ENCODE data around the gene NOM1. TPM values are rescaled to one million over a fixed set of nuclear protein-coding genes. Genes with fewer than 3 reads are reported as not detected.
"Not testable (repeated sequence)": the region's sequence is repeated elsewhere in the genome, so short reads cannot be mapped to it uniquely, and the experiment has no call there.

Gene NOM1
- 13.7 and 17.9 TPM in 2 replicates for total RNA-seq (2014; rRNA removed; shearing (Covaris generic))
- polyA plus RNA-seq (2016; fragmentation: Nextera tagmentation; extraction: Ambion mirVana): 9.2 TPM in 2 replicates

DNA sequence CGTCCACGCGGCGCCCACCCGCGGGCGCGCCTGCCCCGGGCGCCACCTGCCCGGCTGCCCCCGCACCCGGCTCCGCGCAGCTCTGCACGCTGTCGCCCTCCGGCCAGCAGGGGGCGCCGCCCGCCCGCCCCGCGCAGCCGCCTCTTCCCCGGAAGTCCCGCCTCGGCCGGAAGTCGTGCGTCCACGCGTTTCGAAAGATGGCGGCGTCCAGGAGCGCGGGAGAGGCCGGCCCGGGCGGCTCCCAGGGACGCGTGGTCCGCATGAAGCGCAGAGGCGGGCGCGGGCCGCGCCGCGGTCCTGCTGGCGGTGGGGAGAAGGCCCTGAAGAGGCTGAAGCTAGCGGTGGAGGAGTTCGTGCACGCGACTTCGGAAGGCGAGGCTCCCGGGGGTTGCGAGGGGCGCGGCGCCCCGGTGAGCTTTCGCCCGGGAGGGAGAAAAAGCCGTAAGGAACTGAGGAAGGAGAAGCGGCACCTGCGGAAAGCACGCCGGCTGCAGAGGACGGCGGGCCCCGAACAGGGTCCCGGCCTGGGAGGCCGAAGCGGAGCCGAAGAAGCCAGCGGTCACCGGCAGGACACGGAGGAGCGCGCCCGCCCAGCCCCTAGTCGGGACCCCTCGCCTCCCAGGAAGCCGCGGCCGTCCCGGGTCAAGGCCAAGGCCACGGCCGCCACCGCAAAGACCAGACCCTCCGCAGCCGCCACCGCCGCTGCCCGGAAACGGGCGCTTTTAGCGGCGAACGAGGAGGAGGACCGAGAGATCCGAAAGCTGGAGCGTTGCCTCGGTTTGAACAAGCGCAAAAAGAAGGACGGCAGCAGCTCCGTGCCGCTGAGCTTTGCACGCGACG is at the start of gene NOM1:
Gene NOM1 (plus strand): TSS at position 172 of the 840 bp plus-strand sequence. CDS start 26 bp downstream, at position 198.
- no peaks in the 10 kb centered on the region for H3K9me2 ChIP-seq (ENCODE audit: insufficient read depth)
- no peaks in the 10 kb centered on the region for H4K20me1 ChIP-seq (ENCODE audit: insufficient read depth)
- peaks cover 9% of the 10 kb centered on the region for H3K4me1 ChIP-seq (ENCODE audit: insufficient read depth)
- H2AFZ ChIP-seq: peak within 1 kb of the TSS; percentile 97
- no peak for TF ChIP-seq EZH2phosphoT487 (IDR thresholded peaks at IDR 0.05; ENCODE audit: insufficient read depth, low read depth)
- TF ChIP-seq EZH2 (IDR thresholded peaks at IDR 0.05; ENCODE audit: insufficient read depth, poor library complexity, severe bottlenecking): no peak
- peaks cover 19% of the 10 kb centered on the region for H3K36me3 ChIP-seq (ENCODE audit: low read depth)
- in situ Hi-C loops (cut with MboI): no loop called here
- peak within 1 kb of the TSS; percentile 95 for H3K4me2 ChIP-seq (ENCODE audit: unreplicated experiment)
- peaks cover 52% of the 10 kb centered on the region for H3K79me2 ChIP-seq (ENCODE audit: insufficient read depth)
- peak within 1 kb of the TSS; percentile 77 for H3K27ac ChIP-seq
- H3K4me3 ChIP-seq: peak within 1 kb of the TSS; percentile 88
- peaks cover 23% of the 10 kb centered on the region for H3F3A ChIP-seq (ENCODE audit: insufficient read depth)
- WGBS, 2 experiments (ENCODE audit: low coverage in 1 of 2, low lambda C conversion rate in 2 of 2, missing lambda C conversion rate in 2 of 2): 1 to 2% methylated on average over 66 to 100 of the region's 115 CpGs
- DNase-seq: peak; percentile 95
- H3K27me3 ChIP-seq (replicated peaks; ENCODE audit: insufficient read depth): no peaks in the 10 kb centered on the region; the same call in 1 of the 2 replicates
- no peaks in the 10 kb centered on the region for H3K9me3 ChIP-seq (ENCODE audit: low read depth)
- peak within 1 kb of the TSS; percentile 87 for H3K9ac ChIP-seq

DNA sequence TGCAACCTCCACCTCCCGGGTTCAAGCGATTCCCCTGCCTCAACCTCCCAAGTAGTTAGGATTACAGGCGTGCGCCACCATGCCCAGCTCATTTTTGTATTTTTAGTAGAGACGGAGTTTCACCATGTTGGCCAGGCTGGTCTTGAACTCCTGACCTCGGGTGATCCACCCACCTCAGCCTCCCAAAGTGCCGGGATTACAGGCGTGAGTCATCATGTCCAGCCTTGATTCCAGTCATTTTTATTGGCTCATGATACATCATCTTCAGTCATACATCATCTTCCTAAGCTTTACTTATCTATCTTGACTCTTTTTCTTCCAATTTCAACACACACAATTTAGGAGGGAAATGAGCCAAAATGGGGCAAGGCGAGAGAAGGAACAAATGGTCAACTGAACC is 49.4 kb upstream of the NOM1 start:
- H3K9me3 ChIP-seq (ENCODE audit: low read depth); H3K27ac ChIP-seq; H3K4me3 ChIP-seq; H3K79me2 ChIP-seq (ENCODE audit: insufficient read depth); H2AFZ ChIP-seq; in situ Hi-C loops (cut with MboI); H3K9me2 ChIP-seq (ENCODE audit: insufficient read depth); H3K4me2 ChIP-seq (ENCODE audit: unreplicated experiment); H3F3A ChIP-seq (ENCODE audit: insufficient read depth); H4K20me1 ChIP-seq (ENCODE audit: insufficient read depth); DNase-seq; H3K27me3 ChIP-seq (replicated peaks; ENCODE audit: insufficient read depth); H3K9ac ChIP-seq; H3K36me3 ChIP-seq (ENCODE audit: low read depth); H3K4me1 ChIP-seq (ENCODE audit: insufficient read depth): not testable (repeated sequence)
- WGBS, 2 experiments (ENCODE audit: low coverage in 1 of 2, low lambda C conversion rate in 2 of 2, missing lambda C conversion rate in 2 of 2): 57 to 59% methylated on average over 9 of the region's 9 CpGs

GRCh38 chr7:156903232-156903909 is 46.1 kb upstream of the NOM1 start:
- no peak overlapping the region for H3K4me3 ChIP-seq
- no peaks in the 10 kb centered on the region for H3K36me3 ChIP-seq (ENCODE audit: low read depth)
- H3K79me2 ChIP-seq (ENCODE audit: insufficient read depth): no peaks in the 10 kb centered on the region
- whole genome bisulfite sequencing, 2 experiments (ENCODE audit: low coverage in 1 of 2, low lambda C conversion rate in 2 of 2, missing lambda C conversion rate in 2 of 2): 48 to 53% methylated on average over 10 of the region's 10 CpGs
- in situ Hi-C loops (cut with MboI): no loop called here
- TF ChIP-seq EZH2 (IDR thresholded peaks at IDR 0.05; ENCODE audit: insufficient read depth, poor library complexity, severe bottlenecking): no peak
- TF ChIP-seq EZH2phosphoT487 (IDR thresholded peaks at IDR 0.05; ENCODE audit: insufficient read depth, low read depth): no peak
- no peaks in the 10 kb centered on the region for H3K9me3 ChIP-seq (ENCODE audit: low read depth)
- no peak overlapping the region for H3K9ac ChIP-seq
- H3K27me3 ChIP-seq (replicated peaks; ENCODE audit: insufficient read depth): no peaks in the 10 kb centered on the region
- DNase-seq: peak; percentile 32
- no peaks in the 10 kb centered on the region for H4K20me1 ChIP-seq (ENCODE audit: insufficient read depth)
- no peak overlapping the region for H3K4me2 ChIP-seq (ENCODE audit: unreplicated experiment)
- H3K4me1 ChIP-seq (ENCODE audit: insufficient read depth): no peaks in the 10 kb centered on the region
- H3K27ac ChIP-seq: no peak overlapping the region
- H3K9me2 ChIP-seq (ENCODE audit: insufficient read depth): no peaks in the 10 kb centered on the region
- no peaks in the 10 kb centered on the region; the same call in 1 of the 2 replicates for H3F3A ChIP-seq (ENCODE audit: insufficient read depth)
- no peak overlapping the region for H2AFZ ChIP-seq

GRCh38 chr7:156906200-156906649 is 43.3 kb upstream of the NOM1 start:
- Histone ChIP-seq H3K4me1 (ENCODE audit: insufficient read depth) (no peaks in the 10 kb centered on the region), H2AFZ (no peak overlapping the region), H3K4me3 (no peak overlapping the region), H3K9ac (no peak overlapping the region), H3K9me2 (ENCODE audit: insufficient read depth) (no peaks in the 10 kb centered on the region), H3K27ac (no peak overlapping the region), H4K20me1 (ENCODE audit: insufficient read depth) (no peaks in the 10 kb centered on the region), H3K79me2 (ENCODE audit: insufficient read depth) (no peaks in the 10 kb centered on the region), H3K9me3 (ENCODE audit: low read depth) (no peaks in the 10 kb centered on the region), H3K36me3 (ENCODE audit: low read depth) (no peaks in the 10 kb centered on the region), H3K27me3 (replicated peaks; ENCODE audit: insufficient read depth) (no peaks in the 10 kb centered on the region), H3K4me2 (ENCODE audit: unreplicated experiment) (no peak overlapping the region), H3F3A (ENCODE audit: insufficient read depth) (no peaks in the 10 kb centered on the region; the same call in 1 of the 2 replicates)
- WGBS, 2 experiments (ENCODE audit: low coverage in 1 of 2, low lambda C conversion rate in 2 of 2, missing lambda C conversion rate in 2 of 2): 9 to 15% methylated on average over 4 of the region's 4 CpGs
- in situ Hi-C loops (cut with MboI): no loop called here
- TF ChIP-seq EZH2phosphoT487 (IDR thresholded peaks at IDR 0.05; ENCODE audit: insufficient read depth, low read depth) (no peak), EZH2 (IDR thresholded peaks at IDR 0.05; ENCODE audit: insufficient read depth, poor library complexity, severe bottlenecking) (no peak)
- DNase-seq: peak; percentile 21
